ENCODE data around the gene FAM110A. TPM values are rescaled to one million over a fixed set of nuclear protein-coding genes. Genes with fewer than 3 reads are reported as not detected.

Gene FAM110A
- total RNA-seq, 1 experiment from 2014 or later, result 14.9 TPM

DNA sequence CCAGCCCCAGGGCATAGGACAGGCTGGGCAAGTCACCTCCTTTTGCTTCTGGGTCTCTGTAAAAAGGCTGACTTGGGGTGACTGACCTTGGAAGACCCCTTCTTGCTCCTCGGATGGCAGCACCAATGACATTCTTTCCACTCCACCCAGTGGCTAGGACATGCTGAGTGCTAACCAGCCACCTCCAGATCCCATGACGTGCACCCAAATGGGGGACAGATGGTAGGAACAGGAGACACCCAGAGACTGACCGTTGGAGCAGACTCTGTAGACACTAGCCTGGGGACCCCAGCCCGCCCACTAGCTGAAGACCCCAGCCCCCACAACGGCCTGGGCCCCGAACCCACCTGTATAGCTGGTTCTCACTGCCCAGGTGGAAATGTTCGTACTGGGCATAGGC lies 44.3 kb downstream of the FAM110A start:
- CTCF ChIA-PET, result interaction anchor here (0.6 kb wide), 1 partner anchor 366 kb away, joined by 3 read pairs; no protein-coding TSS in a partner anchor
- no TSS peak for BruUV-seq (replicated peaks)
- intact Hi-C loops (cut with micrococcal nuclease; ENCODE audit: unreplicated experiment), result no loop called here

GRCh38 chr20:878511-879307 lies 45.2 kb downstream of the FAM110A start:
- DNase-seq, result peak; percentile 7
- intact Hi-C loops (cut with micrococcal nuclease; ENCODE audit: unreplicated experiment), result no loop called here
- Mint-ChIP-seq H3K27me3 (ENCODE audit: unreplicated experiment) (no peaks in the 10 kb centered on the region), H3K27ac (ENCODE audit: unreplicated experiment) (no peak overlapping the region), H3K4me3 (ENCODE audit: low read depth, unreplicated experiment) (no peak overlapping the region), H3K4me1 (ENCODE audit: low read depth, unreplicated experiment) (peaks cover 28% of the 10 kb centered on the region), H3K9me3 (ENCODE audit: low read depth, unreplicated experiment) (no peaks in the 10 kb centered on the region), H3K36me3 (ENCODE audit: insufficient read depth, unreplicated experiment) (peaks cover 8% of the 10 kb centered on the region)
- no TSS peak for BruUV-seq (replicated peaks)
- CTCF ChIA-PET, result no interaction called here
- TF ChIP-seq CTCF (IDR thresholded peaks at IDR 0.05; ENCODE audit: unreplicated experiment), result no peak

More for the DNA sequence above, 44.3 kb downstream of the FAM110A start:
- no peak for DNase-seq
- no peak overlapping the region for H3K27ac Mint-ChIP-seq (ENCODE audit: unreplicated experiment)
- H3K4me3 Mint-ChIP-seq (ENCODE audit: low read depth, unreplicated experiment), result no peak overlapping the region
- no peak for TF ChIP-seq CTCF (IDR thresholded peaks at IDR 0.05; ENCODE audit: unreplicated experiment)
- peaks cover 8% of the 10 kb centered on the region for H3K36me3 Mint-ChIP-seq (ENCODE audit: insufficient read depth, unreplicated experiment)
- no peaks in the 10 kb centered on the region for H3K9me3 Mint-ChIP-seq (ENCODE audit: low read depth, unreplicated experiment)
- peaks cover 36% of the 10 kb centered on the region for H3K4me1 Mint-ChIP-seq (ENCODE audit: low read depth, unreplicated experiment)
- H3K27me3 Mint-ChIP-seq (ENCODE audit: unreplicated experiment), result no peaks in the 10 kb centered on the region

DNA sequence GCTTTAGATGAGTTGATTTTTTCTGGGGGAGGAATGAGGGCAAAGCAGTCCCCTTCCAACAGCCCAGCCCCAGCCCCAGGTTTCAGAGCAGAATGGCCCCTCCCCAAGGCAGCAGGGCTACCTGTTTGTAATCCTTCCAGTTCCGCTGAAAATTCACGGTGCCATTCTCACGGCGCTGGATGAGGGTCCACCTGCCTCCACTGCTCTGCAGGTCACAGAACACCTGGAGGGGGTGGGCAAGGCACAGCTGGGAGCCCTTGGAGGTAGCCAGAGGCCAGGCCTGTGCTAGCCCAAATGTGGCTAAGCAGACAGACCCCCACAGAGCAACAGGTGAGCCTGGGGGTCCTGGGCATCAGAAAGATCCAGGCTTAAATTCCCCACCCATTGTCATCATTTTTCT lies 46.1 kb downstream of the FAM110A start:
- Mint-ChIP-seq H3K27me3 (ENCODE audit: unreplicated experiment) (no peaks in the 10 kb centered on the region), H3K9me3 (ENCODE audit: low read depth, unreplicated experiment) (no peaks in the 10 kb centered on the region), H3K27ac (ENCODE audit: unreplicated experiment) (peak overlapping the region; percentile 45), H3K4me3 (ENCODE audit: low read depth, unreplicated experiment) (no peak overlapping the region), H3K4me1 (ENCODE audit: low read depth, unreplicated experiment) (peaks cover 24% of the 10 kb centered on the region), H3K36me3 (ENCODE audit: insufficient read depth, unreplicated experiment) (peaks cover 8% of the 10 kb centered on the region)
- CTCF ChIA-PET, result no interaction called here
- DNase-seq, result no peak
- BruUV-seq (replicated peaks), result no TSS peak
- no peak for TF ChIP-seq CTCF (IDR thresholded peaks at IDR 0.05; ENCODE audit: unreplicated experiment)
- intact Hi-C loops (cut with micrococcal nuclease; ENCODE audit: unreplicated experiment), result no loop called here

DNA sequence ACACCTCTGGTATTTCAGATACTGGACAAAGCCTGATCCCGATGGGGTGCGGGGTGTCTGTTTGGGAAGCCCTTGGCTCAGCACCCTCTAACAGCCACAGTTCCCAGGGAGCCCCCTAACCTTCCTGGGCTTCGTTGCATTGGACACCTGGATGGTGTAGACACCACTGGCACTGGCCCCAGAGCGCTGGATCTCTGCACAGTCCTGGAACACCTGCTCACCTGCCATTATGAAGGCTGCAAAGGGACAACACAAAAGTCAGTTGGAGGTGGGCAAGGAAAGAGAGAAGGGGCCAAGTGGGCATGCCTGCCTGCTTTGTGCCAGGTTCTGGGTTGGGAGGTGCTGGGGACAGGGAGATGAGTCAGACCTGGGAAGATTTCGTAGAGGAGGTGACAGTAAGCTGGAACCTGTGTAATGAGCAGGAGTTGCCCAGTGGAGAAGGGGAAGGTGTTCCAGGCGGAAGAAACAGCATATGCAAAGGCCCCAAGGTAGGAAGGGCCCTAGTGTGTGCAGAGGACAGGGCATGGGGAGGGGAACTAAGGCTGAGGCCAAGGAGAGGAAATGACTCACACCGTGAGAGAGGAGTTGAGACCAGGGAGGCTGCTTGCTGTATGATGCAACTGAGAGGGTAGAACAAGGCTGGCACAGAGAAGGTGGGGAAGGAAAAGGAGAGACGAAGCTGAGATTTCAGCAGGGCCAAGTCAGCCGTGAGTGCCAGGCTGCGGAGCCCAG lies 47.7 kb downstream of the FAM110A start:
- no peak for TF ChIP-seq CTCF (IDR thresholded peaks at IDR 0.05; ENCODE audit: unreplicated experiment)
- H3K4me1 Mint-ChIP-seq (ENCODE audit: low read depth, unreplicated experiment), result peaks cover 32% of the 10 kb centered on the region
- intact Hi-C loops (cut with micrococcal nuclease; ENCODE audit: unreplicated experiment), result no loop called here
- no peaks in the 10 kb centered on the region for H3K27me3 Mint-ChIP-seq (ENCODE audit: unreplicated experiment)
- peak overlapping the region; percentile 100 for H3K27ac Mint-ChIP-seq (ENCODE audit: unreplicated experiment)
- peak overlapping the region; percentile 78 for H3K4me3 Mint-ChIP-seq (ENCODE audit: low read depth, unreplicated experiment)
- DNase-seq, result peak; percentile 58
- CTCF ChIA-PET, result no interaction called here
- no peaks in the 10 kb centered on the region for H3K9me3 Mint-ChIP-seq (ENCODE audit: low read depth, unreplicated experiment)
- peaks cover 8% of the 10 kb centered on the region for H3K36me3 Mint-ChIP-seq (ENCODE audit: insufficient read depth, unreplicated experiment)
- no TSS peak for BruUV-seq (replicated peaks)
